HG03280 (cell line): Measurements from ENCODE around the gene TCAIM.
A peak's percentile ranks its signal among the peaks of the same experiment; 100 is the strongest.
"Not testable (repeated sequence)": the region's sequence is repeated elsewhere in the genome, so short reads cannot be mapped to it uniquely, and the experiment has no call there.

Experiments used
- ATAC-seq: cut with Tn5 transposase; IDR thresholded peaks from one replicate; pipeline ENCODE4 v1.9.1; 2021; ENCODE audit warnings: mild to moderate bottlenecking, moderate library complexity; ENCODE audit not compliant: unreplicated experiment

The TCAIM gene

GRCh38 chr3:44412365-44412764 is 73.8 kb downstream of the TCAIM start:
- ATAC-seq, result no peak

- ATAC-seq, result no peak
Measured at GRCh38 chr3:44414517-44415090, 76.0 kb downstream of the TCAIM start.

DNA sequence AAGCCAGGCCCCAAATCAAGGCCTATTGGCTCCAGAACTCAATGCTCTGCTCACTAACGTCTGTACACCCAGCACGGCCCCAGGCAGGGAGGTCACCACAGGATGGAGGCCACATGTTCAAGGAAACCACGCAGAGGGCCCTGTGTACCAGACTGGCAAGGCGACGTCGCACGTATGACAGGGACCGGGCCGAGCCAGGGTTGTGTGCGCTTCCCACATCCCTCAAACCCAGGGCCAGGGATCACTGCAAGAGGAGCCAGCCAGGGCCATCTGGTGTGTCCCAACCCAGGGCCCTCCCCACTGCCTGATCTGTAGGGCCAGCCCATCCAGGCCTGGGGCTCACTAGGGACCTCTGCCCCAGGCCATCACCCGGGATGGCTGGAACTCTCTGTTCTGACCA is 76.9 kb downstream of the TCAIM start:
- no peak for ATAC-seq

- ATAC-seq, result no peak
Measured at GRCh38 chr3:44416031-44417030, 77.8 kb downstream of the TCAIM start.

GRCh38 chr3:44418118-44418517 is 79.6 kb downstream of the TCAIM start:
- not testable (repeated sequence) for ATAC-seq

DNA sequence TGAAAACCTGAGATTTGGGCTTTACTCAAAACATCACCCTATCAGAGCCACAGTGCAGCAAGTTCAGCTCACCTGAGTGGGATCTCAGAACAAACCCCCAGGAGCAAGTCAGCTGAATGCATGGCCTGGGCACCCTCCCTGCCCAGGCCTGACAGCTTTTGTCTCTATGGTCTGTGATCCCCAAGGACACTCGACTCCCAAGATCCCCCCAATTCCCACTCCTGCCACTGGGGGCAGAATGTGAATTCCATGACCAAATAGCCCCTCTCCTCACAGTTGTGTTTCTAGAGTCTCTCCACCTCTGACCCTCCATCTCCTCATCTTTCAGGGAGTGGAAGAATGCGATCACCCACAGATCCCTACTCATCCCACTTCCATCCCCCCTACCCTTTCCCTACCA is 80.0 kb downstream of the TCAIM start:
- no peak for ATAC-seq

DNA sequence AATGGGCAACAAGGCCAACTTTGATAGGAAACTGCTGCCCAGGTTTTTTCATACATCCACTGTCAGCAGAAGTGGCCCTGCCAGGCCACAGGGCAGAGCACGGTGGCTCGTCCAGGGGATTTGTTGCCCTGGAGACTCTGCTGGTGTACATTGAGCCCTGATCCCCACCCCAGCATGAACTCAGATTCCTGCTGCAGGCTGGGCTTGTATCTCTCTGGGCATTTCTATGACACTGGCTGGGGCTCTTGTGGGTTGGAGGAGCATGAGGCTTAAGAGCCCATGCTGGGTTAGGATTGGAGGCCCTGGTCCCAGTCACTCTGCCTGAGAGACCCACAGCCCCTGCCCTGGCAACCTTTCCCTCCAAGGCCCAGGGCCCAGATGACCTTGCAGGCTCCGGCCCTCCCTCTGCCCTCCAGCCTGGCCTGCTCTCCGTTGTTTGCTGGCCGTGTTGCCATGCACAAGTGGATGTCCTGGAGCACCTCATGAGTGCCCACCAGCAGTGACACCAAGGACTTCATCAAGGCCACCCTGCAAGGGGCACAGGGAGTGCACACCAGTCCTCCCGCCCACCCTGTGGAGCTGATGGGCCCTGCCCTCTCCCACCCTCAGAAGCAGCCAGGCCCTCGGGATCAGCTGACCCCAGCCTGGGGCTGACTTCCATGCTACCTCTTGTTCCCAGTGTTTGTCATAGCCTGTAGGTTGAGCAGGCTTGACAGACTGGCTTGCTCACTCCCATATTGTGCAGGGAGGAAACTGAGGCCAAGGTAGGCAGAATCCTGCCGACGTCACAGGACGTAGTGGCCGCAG is 80.8 kb downstream of the TCAIM start:
- no peak for ATAC-seq

DNA sequence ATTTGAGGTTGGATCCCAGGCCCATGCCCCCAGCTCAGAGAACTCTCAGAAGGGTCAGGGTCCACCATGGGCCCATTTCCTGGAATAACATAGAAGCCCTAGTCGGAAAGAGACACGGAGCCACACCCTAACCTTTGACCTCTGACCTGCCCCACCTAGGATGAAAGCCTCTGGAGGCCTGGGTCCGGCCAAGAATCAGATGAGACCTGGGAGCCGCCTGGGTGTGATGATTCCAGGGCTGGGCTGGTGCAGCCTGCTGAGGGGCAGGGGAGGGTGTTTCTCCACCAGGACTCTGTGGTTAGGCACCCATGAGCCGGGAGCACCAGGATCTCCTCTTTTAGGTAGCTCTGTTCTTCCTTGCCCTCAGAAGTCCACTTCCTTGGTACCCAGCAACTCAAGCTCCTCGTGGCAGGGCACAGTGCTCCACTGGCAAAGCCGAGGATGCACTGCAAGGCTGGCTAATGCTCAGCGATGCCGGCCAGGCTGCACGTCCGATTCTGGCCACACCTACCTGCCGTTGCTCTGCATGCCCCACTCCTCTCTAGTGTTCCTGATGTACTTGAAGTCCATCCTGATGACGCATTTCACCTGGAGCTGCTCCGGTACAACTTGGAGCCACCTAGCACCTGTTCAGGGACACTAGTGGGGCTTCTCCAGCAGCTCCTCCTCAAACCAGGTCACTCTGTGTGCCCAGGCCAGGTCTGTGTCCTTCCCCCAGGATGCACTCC is 81.5 kb downstream of the TCAIM start:
- no peak for ATAC-seq

DNA sequence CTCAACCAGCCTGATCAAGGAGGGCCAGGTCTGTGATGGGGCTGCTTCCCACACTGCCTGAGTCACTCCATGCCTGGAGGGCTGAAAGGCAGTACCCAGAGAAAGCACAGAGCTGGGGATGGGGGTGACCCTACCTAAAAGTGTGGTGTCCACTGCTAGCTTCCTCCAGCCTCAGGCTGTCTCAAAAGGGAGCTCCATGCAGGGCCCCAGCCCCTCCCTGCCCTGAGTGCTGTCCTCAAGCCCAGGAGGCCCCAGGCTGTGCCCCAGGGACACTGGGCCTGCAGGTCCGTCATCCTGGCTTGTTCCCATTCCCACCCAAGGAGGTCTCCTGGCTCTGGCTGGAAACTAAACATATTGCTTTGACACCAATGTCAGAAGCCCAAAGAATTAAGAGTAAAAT is 82.1 kb downstream of the TCAIM start:
- ATAC-seq, result no peak

DNA sequence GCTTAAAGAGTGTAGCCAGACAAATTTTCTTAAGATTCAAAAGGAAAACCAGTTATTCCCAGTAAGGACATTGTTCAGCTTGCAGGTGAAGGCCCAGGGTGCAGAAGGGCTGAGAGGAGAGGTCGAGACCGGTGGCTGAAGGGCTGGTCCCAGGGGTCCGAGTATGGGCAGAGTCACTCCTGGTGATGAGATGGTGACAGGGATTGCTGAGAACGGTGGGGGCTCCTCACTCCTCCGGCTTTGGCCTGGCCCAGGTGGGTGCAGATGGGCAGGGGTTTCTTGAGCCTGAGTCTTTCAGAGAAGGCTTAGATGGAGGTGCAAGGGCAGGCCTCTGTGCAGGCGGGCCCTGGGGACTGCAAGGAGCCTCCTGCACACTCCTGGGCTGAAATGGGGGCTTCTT is 82.7 kb downstream of the TCAIM start:
- ATAC-seq, result no peak

GRCh38 chr3:44424758-44425157 is 86.2 kb downstream of the TCAIM start:
- no peak for ATAC-seq

- ATAC-seq, result no peak
Measured at GRCh38 chr3:44427683-44428082, 89.1 kb downstream of the TCAIM start.

GRCh38 chr3:44428910-44429309 is 90.3 kb downstream of the TCAIM start:
- ATAC-seq, result no peak

DNA sequence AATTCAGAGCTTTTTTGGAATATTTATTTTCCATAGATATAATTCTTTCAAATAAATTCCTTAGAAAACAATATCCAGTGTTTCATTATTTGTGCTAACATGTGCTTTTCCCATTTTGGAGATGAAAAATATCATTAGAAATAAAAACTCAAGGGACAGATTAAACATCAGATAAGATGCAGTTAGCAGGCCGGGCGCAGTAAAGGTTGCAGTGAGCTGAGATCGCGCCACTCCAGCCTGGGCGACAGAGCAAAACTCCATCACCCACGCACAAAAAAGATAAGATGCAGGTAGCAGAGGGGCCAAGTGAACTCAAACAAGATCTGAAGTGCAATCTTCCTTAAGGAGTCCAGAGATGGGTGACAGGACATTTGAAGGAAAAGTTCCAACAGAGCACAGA is 90.9 kb downstream of the TCAIM start:
- no peak for ATAC-seq

- no peak for ATAC-seq
Measured at GRCh38 chr3:44430466-44430865, 91.9 kb downstream of the TCAIM start.

- ATAC-seq, result no peak
Measured at GRCh38 chr3:44434834-44435510, 96.4 kb downstream of the TCAIM start.

GRCh38 chr3:44436181-44436580 is 97.6 kb downstream of the TCAIM start:
- no peak for ATAC-seq

DNA sequence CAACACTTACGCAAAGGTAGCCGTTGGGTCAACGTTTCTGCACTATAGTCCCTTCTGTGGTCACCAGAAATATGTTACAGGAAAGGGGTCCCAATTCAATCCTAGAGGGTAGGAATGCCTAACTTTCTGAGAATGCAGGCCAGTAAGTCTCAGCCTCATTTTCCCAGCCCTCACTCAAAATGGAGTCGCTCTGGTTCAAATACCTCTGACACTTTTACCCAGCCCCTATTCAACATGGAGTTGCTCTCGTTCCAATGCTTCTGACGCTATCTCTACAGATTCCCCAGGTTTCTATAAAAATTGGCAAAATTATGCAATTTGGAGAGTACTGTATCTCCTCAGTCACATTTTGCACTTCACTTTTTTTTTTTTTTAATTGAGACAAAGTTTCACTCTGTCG is 99.2 kb downstream of the TCAIM start:
- no peak for ATAC-seq

DNA sequence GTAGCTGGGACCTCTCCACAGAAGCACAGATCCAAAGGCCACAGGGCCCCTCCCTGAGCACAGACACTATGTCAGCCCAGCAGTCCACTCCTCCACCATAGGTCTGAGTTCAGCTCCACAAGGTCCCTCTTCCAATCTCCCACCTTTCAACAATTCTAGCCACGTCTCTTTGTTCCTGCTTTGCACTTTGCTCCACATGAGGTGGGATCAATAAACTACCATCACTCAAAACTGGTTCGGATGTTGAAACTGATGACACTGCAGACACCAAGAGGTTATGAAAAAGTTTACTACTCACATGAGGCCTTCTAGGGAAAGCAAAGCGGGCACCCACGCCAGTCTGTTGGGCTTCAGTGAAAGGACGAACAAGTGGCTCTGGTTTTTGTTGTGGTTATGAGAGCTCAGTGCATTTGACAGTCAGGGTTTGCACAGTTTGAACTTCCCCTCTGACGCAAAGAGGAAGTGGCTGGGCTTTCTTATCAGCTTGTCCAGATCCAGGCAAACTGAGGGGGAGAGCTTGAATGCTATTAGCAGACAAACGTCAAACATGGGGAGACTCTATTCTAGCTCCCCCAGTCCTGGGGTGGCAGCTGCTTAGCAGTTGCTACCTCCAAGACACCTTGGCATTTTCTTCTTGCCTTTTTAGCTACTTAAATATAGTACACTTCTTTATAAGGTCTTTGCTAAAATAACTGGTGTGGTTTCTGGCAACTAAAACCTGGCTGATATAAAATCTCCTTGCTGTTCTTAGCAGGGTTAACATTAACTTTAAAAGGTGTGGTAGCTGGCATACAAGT is 101.1 kb downstream of the TCAIM start:
- peak; percentile 93 for ATAC-seq
